VCaP (cell line): ENCODE measurements around the gene PLCL1.

Experiments used
- H3K27ac ChIP-seq: fragments of 450-650 bp; 2 replicates; pipeline ENCODE4 v1.5.1; 2017
- TF ChIP-seq, protein P1 (sequence below): fragments of 450-650 bp; conservative IDR thresholded peaks from 2 replicates; pipeline ENCODE4 v1.5.1; 2017; ENCODE audit warnings: mild to moderate bottlenecking, moderate library complexity

PLCL1 gene

GRCh38 chr2:197919487-197919886 lies 115.1 kb downstream of the PLCL1 start:
- TF ChIP-seq, protein P1, sequence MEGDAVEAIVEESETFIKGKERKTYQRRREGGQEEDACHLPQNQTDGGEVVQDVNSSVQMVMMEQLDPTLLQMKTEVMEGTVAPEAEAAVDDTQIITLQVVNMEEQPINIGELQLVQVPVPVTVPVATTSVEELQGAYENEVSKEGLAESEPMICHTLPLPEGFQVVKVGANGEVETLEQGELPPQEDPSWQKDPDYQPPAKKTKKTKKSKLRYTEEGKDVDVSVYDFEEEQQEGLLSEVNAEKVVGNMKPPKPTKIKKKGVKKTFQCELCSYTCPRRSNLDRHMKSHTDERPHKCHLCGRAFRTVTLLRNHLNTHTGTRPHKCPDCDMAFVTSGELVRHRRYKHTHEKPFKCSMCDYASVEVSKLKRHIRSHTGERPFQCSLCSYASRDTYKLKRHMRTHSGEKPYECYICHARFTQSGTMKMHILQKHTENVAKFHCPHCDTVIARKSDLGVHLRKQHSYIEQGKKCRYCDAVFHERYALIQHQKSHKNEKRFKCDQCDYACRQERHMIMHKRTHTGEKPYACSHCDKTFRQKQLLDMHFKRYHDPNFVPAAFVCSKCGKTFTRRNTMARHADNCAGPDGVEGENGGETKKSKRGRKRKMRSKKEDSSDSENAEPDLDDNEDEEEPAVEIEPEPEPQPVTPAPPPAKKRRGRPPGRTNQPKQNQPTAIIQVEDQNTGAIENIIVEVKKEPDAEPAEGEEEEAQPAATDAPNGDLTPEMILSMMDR: no peak
- no peak overlapping the region for H3K27ac ChIP-seq

- H3K27ac ChIP-seq: no peak overlapping the region
- TF ChIP-seq, protein P1: no peak
Observed at GRCh38 chr2:197920088-197920487, 115.7 kb downstream of the PLCL1 start.

- TF ChIP-seq, protein P1: no peak
- no peak overlapping the region for H3K27ac ChIP-seq
Observed at GRCh38 chr2:197920592-197921201, 116.3 kb downstream of the PLCL1 start.

DNA sequence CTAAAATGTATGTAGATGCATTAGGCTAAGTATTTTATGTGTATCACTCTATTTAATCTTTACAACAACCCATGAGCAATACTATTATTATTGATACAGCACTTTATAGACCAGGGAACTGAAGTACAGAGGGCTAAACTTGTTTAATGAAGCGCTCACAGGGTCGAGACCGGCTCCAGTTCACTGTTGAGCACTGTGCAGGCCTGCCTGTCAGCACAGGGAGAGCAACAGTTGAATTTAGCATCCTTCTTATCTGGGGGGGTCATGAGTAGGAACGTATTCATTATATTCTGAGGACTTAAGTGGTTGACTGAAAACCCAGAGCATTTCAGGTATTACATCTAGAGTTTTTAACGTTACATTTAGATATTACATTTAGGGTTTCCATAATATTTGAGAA lies 120.1 kb downstream of the PLCL1 start:
- H3K27ac ChIP-seq: no peak overlapping the region
- TF ChIP-seq, protein P1: no peak

- TF ChIP-seq, protein P1: no peak
- H3K27ac ChIP-seq: no peak overlapping the region
Observed at GRCh38 chr2:197925204-197925603, 120.8 kb downstream of the PLCL1 start.

GRCh38 chr2:197925976-197926375 lies 121.6 kb downstream of the PLCL1 start:
- TF ChIP-seq, protein P1: no peak
- H3K27ac ChIP-seq: no peak overlapping the region

DNA sequence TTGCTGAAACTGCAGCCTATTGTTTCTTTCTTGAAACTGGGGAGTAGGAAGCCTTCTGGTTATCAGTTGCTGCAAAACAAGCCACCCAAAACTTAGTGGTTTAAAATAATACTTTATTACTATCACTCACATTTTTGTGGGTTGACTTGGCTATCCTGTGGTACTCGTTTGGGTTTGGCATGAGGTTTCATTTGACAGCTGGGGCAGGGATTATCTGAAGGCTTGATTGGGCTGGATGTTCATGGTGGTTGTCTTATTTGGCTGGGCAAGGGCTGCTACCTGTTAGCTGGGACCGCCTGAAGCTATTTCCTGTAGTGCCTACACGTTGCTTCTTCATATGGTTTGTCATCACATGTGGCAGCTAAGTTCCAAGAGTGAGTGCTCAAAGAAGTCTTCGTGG lies 122.3 kb downstream of the PLCL1 start:
- TF ChIP-seq, protein P1: no peak
- no peak overlapping the region for H3K27ac ChIP-seq
